Effector memory CD4-positive, alpha-beta T cell (primary cell): ENCODE results near the gene P3H4.

Source experiments
- DNase-seq, 3 donors: peaks; one replicate each; pipeline ENCODE4 v3.0.0-alpha.2; 2020
- H3K27ac ChIP-seq: 2 replicates; pipeline ENCODE4 v1.7.0; 2013; ENCODE audit warnings: mild to moderate bottlenecking, low read length, moderate library complexity; ENCODE audit not compliant: insufficient read depth, poor library complexity, severe bottlenecking
- H3K27me3 ChIP-seq: replicated peaks from 2 replicates; pipeline ENCODE4 v1.7.0; 2013; ENCODE audit warnings: mild to moderate bottlenecking, low read length; ENCODE audit not compliant: insufficient read depth, control insufficient read depth, poor library complexity, severe bottlenecking
- H3K36me3 ChIP-seq: 2 replicates; pipeline ENCODE4 v1.7.0; 2013; ENCODE audit warnings: mild to moderate bottlenecking, low read length, moderate library complexity; ENCODE audit not compliant: control insufficient read depth, insufficient read depth
- H3K4me1 ChIP-seq: 2 replicates; pipeline ENCODE4 v1.7.0; 2013; ENCODE audit warnings: low read length, mild to moderate bottlenecking; ENCODE audit not compliant: control insufficient read depth, insufficient read depth, poor library complexity, severe bottlenecking
- H3K4me3 ChIP-seq: 2 replicates; pipeline ENCODE4 v1.7.0; 2013; ENCODE audit warnings: low read length, low read depth, mild to moderate bottlenecking; ENCODE audit not compliant: insufficient read depth, poor library complexity, severe bottlenecking
- H3K9me3 ChIP-seq: 2 replicates; pipeline ENCODE4 v1.7.0; 2013; ENCODE audit warnings: mild to moderate bottlenecking, low read length, moderate library complexity; ENCODE audit not compliant: control insufficient read depth

Gene P3H4

DNA sequence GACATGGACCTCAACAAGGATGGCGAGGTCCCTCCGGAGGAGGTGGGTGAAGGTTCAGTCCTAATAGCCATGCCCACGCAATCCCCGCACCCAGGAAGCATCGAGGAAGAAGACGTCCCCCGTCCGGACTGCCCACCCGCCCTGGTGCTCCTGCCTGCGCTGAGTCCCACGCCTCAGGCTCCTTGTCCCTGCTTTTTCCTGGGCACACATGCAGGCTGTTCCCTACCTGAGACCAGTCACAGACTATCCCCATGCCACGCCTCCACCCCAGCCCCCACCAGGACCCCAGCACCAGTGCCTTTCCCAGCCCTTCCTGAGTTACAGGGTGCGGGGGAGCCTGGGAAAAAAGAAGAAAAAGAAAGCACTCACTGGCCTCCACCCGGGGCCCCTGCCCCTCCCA is 10.0 kb upstream of the P3H4 start:
- Histone ChIP-seq H3K4me3 (no peak overlapping the region), H3K27me3 (no peaks in the 10 kb centered on the region), H3K36me3 (no peaks in the 10 kb centered on the region), H3K4me1 (no peaks in the 10 kb centered on the region), H3K27ac (no peak overlapping the region), H3K9me3 (no peaks in the 10 kb centered on the region)
- no peak for DNase-seq

DNA sequence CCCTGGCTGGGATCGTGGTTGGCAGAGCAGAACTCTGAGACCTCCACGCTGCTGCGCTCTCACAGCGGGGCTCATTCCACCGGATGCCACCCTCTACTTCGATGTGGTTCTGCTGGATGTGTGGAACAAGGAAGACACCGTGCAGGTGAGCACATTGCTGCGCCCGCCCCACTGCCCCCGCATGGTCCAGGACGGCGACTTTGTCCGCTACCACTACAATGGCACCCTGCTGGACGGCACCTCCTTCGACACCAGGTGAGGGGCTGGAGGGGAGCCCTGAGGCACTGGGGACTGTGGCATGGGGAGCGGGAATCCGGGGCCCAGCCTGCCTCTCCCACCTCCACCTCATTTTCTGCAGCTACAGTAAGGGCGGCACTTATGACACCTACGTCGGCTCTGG is 6.3 kb upstream of the P3H4 start:
- H3K36me3 ChIP-seq: no peaks in the 10 kb centered on the region
- H3K9me3 ChIP-seq: no peaks in the 10 kb centered on the region
- no peak overlapping the region for H3K27ac ChIP-seq
- no peaks in the 10 kb centered on the region for H3K27me3 ChIP-seq
- H3K4me1 ChIP-seq: no peaks in the 10 kb centered on the region
- no peak for DNase-seq
- no peak overlapping the region for H3K4me3 ChIP-seq

DNA sequence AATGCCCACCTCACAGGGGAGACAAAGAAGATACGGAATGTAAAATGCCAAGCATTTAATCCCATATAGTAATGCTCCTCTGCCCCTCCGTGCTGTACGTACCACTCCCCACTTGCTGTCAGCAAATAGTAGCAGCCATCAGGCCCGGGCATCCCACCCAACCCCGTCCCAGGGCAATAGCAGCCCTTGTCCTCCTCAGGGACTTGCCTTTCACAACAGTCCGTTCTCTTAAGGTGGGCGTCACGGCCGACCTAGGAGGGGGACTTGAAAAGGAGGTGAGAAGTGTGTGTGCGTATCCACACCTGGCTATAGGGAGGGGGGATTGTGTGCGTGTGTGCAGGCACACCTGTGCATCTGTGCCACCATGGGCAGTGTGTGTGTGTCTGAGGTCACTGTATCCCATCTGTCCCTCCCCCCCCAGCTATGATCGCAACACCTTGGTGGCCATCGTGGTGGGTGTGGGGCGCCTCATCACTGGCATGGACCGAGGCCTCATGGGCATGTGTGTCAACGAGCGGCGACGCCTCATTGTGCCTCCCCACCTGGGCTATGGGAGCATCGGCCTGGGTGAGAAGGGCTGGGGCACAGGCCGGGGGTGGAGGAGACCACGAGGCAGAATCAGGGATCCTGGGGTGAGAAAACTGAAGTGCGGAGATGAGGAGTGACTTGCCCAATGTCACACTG is 5.0 kb upstream of the P3H4 start:
- no peak overlapping the region for H3K4me3 ChIP-seq
- no peaks in the 10 kb centered on the region for H3K36me3 ChIP-seq
- DNase-seq: no peak
- H3K27me3 ChIP-seq: no peaks in the 10 kb centered on the region
- H3K4me1 ChIP-seq: peaks cover 12% of the 10 kb centered on the region
- H3K27ac ChIP-seq: no peak overlapping the region
- no peaks in the 10 kb centered on the region for H3K9me3 ChIP-seq

DNA sequence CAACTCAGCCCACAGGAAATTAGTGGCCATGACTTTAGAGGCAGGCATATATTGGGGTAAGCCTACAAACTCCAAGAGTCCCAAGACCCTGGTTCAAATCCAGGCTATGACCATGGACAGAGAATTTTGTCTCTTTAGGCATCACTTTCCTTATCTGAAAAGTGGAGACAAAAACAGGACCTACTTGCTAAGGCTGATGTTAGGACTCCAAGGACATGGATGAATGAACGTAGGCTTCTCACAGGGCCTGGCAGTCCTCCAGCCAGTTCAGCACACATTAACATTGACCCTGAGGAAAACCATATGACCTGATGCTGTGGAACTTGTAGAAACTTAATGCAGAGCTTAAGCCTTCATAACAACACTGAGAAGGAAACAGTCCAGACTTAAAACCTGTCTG is 2.4 kb upstream of the P3H4 start:
- H3K4me1 ChIP-seq: peaks cover 24% of the 10 kb centered on the region
- no peak for DNase-seq
- H3K4me3 ChIP-seq: no peak overlapping the region

DNA sequence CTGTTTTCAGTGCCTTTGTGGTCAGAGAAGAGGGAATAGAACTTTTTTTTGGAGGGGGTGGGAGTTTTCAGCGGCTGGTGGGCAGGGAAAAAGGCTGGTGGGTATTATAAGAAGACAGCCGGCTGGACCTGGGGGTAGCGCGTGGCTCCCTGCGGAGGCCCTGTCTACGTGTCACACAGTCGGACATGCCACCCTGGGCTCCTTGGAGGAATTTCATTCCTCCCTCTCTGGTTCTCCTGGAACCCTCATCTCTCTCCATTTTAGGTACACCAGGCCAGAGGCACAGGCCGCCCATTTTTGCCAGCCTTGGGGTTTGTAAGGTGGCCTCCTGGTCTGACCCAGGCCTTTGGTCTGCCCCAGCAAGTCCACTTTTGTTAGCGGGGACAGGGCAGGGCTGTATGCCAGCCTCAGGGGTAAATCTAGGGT is 2.0 kb upstream of the P3H4 start:
- H3K27me3 ChIP-seq: no peaks in the 10 kb centered on the region
- no peaks in the 10 kb centered on the region for H3K9me3 ChIP-seq
- peaks cover 24% of the 10 kb centered on the region for H3K4me1 ChIP-seq
- DNase-seq: no peak
- no peak overlapping the region for H3K27ac ChIP-seq
- no peaks in the 10 kb centered on the region for H3K36me3 ChIP-seq
- no peak overlapping the region for H3K4me3 ChIP-seq

More for the DNA sequence above, 2.4 kb upstream of the P3H4 start:
- Histone ChIP-seq H3K36me3 (no peaks in the 10 kb centered on the region), H3K27ac (no peak overlapping the region), H3K9me3 (no peaks in the 10 kb centered on the region), H3K27me3 (no peaks in the 10 kb centered on the region)

DNA sequence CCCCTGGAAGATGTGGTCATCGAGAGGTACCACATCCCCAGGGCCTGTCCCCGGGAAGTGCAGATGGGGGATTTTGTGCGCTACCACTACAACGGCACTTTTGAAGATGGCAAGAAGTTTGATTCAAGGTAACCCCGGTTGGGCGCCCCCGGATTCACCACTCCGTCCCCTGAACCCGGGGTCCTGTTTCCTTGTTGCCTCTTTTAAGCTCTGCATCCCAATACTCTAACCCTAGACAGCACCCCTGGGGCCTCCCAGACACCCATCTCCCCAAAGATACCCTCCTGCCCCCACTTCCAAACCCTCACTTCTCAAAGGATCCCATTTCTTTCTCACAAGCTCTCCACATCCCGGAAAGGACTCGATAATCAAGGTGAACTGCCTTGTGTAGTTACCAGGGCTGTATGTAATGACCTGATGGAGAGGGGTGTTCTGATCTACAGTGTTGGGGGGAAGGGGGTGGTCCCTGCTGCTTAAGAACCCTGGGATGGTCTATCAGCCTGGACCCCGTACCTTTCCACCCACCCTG is 1.5 kb upstream of the P3H4 start:
- DNase-seq: no peak
- Histone ChIP-seq H3K27me3 (no peaks in the 10 kb centered on the region), H3K36me3 (no peaks in the 10 kb centered on the region), H3K4me1 (peaks cover 24% of the 10 kb centered on the region), H3K27ac (no peak overlapping the region), H3K4me3 (no peak overlapping the region), H3K9me3 (no peaks in the 10 kb centered on the region)

DNA sequence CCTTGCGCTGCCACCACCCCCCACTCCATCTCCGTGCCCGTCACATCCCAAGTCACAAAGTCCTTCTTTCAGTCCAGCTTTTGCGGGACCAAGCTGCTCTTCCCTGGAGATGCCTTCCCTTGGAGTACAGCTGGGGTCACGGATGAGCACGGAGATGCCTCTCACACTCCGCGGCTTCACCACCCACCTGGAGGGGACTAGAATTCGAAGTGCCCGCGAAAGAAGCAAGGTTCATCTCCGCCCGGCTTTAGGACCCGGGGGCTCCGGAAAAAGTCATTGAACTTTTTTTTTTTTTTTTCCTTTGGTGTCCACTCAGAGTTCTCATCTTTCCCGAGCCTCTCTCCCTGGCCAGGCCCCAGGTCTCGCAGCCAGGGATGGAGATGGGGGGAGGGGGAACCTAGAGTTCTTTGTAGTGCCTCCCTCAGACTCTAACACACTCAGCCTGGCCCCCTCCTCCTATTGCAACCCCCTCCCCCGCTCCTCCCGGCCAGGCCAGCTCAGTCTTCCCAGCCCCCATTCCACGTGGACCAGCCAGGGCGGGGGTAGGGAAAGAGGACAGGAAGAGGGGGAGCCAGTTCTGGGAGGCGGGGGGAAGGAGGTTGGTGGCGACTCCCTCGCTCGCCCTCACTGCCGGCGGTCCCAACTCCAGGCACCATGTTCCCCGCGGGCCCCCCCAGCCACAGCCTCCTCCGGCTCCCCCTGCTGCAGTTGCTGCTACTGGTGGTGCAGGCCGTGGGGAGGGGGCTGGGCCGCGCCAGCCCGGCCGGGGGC is 817 bp upstream of the P3H4 start, which contains the start of gene FKBP10:
TSS of gene FKBP10 (plus strand) at position 624 of the 771 bp plus-strand sequence. CDS start at position 655, 31 bp downstream.
- no peaks in the 10 kb centered on the region for H3K36me3 ChIP-seq
- peaks cover 24% of the 10 kb centered on the region for H3K4me1 ChIP-seq
- no peaks in the 10 kb centered on the region for H3K9me3 ChIP-seq
- H3K4me3 ChIP-seq: peak within 1 kb of the TSS; percentile 68
- peak within 1 kb of the TSS; percentile 42 for H3K27ac ChIP-seq
- DNase-seq: no peak
- no peaks in the 10 kb centered on the region for H3K27me3 ChIP-seq

DNA sequence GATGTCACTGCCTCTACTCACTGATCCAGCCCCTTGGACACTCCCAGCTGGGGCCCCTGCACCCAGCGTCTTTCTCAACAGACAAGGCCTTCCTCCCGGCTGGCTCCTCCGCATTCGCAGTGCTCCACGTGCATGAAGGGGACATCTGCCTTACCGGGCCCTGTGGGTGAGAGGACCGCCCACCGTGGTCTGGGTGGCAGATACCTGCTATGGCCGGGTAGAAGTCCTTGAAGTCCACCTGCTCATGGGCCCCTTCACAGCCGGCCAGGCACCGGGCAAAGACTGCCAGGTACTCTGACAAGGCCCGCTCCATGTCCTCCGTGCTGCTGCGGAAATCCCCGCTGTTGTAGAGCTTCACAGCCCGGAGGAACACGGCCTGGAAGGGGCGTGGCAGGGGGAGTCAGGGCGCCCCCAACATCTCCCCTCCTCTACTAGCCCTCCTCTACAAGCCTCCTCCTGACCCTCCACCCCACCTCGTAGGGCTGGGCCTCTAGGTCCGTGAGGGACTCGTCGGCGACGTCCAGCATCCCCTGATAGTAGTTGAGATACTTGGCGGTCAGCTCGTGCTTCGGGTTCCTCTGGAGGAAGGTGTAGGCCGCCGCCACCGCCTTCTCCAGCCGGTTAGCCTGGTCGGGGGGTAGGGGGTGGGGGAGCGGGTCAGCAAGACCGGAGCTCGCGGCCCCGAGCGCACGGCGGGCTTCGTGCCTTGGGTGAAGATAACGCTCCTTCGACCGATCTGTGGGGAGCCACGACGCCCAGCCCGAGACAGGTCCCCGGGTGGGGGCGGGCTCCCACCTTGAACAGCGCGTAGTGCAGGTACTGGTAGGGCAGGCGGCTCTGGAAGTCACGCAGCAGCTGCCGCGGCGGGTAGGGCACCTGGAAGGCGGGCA is 845 bp downstream of the P3H4 start:
- Histone ChIP-seq H3K4me3 (peak overlapping the region; percentile 68), H3K27ac (no peak overlapping the region), H3K4me1 (peaks cover 24% of the 10 kb centered on the region), H3K9me3 (no peaks in the 10 kb centered on the region), H3K27me3 (no peaks in the 10 kb centered on the region), H3K36me3 (no peaks in the 10 kb centered on the region)
- no peak for DNase-seq

DNA sequence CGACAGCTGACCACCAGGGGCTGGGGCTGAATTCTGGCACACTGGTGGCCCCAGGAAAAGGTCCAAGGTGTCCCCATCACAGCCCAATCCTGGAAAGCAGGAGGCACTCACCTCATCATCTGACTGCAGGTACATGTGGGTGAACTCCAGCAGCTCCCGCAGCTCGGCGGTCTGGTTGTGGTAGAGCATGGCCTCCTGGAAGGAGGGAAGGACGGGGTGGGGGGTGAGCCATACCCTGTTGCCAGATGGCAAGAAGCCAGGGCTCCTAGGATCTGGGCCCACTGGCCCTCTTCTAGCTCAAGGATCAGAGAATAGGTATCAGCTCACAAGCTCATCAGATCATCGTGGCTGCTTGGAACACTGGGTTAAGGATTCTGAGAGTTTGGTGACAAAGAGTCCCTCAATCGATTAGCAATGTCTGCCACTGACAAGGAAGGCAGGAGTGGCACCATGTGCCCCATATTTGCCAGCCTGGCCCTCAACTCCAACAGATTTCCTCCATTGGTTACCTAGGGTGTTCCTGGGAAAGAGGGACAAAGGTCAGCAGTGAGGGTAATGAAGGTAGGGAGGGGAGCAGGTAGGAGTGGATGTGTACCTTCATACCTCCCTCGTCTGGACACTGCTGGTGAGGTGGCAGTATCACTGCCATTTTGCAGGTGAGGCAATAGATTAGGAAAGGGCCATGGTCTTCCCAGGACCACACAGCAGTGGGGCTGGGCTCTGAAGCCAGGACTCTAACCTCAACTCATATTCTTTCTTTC is 4.9 kb downstream of the P3H4 start:
- H3K27ac ChIP-seq: no peak overlapping the region
- no peaks in the 10 kb centered on the region for H3K36me3 ChIP-seq
- peaks cover 13% of the 10 kb centered on the region for H3K4me1 ChIP-seq

More for the DNA sequence above, 4.9 kb downstream of the P3H4 start:
- no peak overlapping the region for H3K4me3 ChIP-seq
- no peak for DNase-seq
- no peaks in the 10 kb centered on the region for H3K9me3 ChIP-seq
- H3K27me3 ChIP-seq: no peaks in the 10 kb centered on the region
